ENCODE results near the gene INPP5K.

INPP5K gene

DNA sequence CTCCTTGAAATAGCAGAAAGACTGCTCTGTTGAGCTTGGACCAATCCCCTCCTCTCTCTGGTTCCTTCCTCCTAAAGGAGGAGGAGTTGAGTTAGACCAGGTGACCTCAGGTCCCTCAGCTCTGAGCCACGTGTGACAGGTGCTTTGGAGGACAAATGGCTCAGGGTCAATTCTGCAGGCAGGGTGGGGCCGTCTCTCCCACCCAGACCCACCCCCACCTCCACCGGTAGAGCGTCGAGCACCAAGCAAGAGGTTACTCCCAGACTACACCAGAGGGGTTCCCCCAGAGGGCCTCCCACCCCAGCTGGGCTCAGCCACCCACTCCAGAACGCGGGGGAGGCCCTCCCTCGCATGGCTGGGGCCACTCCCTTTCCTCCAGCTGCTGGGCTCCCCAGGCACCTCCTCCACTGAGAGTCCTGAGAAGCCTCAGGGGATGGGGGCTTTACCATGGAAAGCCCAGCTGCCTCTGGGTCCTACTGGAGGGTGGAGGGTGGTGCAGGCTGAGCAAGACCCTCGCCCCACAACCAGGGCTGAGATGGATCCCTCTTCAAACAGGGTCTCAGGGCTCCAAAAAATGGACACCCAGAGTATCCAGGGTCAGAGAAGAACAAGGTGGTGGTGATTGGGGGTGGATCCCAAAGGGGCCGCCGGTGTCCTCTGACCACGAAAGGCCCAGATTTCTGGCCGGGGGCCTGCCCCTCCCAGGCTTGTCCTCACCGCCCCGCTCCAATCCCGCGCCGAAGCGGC, 31.6 kb downstream of the INPP5K start:
- DNase-seq = peak; percentile 74

GRCh38 chr17:1484060-1484535, 32.3 kb downstream of the INPP5K start:
- DNase-seq = no peak

- DNase-seq = no peak
These were observed 33.7 kb downstream of the INPP5K start for GRCh38 chr17:1482680-1483079.

- no peak for DNase-seq
These were observed 34.7 kb downstream of the INPP5K start for GRCh38 chr17:1481736-1482135.

DNA sequence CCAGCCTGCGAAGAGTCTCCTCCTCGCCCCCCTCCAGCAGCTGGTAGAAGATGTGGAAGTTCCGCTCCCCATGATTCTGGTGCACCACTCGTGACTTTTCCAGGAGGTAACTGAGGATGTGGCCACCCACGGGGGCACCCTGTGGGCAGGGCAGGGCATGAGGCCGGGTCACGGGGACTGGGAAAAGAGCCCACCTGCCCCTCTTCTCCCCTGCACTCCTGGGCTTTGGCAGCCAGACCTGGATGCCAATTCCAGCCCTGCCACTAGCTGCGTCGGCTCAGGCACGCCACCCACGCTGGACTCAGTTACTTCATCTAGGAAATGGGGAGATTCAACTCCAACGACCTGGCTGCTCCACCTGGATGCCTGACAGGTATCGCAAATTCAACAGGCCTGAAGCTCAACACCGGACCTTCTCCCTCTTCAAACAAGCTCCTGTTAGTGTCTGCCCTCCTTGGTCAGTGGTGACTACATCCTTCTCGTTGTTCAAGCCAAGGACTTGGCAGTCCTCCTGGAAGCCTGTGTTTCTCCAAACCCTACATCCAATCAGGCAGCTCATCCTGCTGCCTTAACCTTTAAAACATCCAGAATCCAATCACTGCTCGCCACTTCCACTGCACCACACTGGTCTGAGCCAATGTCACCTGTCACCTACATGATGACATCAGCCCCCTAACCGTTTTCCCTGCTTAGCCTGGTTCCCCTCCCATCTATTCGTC, 35.5 kb downstream of the INPP5K start:
- no peak for DNase-seq

DNA sequence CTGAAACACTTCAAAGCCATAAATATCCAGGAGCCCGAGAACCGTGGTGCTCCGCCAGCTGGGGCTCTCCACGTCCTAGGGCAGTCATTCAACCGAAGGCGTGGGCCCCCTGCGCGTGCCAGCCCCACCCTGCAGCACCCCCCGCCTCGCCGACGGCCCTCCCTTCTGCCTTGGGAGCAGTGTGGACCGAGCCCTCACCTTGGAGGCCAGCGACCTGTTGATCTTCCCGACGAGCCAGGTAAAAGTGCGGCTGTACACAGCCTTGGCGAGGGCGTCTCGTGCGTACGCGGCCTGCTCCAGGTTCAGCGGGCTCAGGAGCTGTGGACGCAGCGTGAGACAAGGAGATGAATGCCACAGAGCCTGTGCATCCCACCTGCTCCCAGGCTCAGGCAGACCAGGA, 38.0 kb downstream of the INPP5K start:
- no peak for DNase-seq

DNA sequence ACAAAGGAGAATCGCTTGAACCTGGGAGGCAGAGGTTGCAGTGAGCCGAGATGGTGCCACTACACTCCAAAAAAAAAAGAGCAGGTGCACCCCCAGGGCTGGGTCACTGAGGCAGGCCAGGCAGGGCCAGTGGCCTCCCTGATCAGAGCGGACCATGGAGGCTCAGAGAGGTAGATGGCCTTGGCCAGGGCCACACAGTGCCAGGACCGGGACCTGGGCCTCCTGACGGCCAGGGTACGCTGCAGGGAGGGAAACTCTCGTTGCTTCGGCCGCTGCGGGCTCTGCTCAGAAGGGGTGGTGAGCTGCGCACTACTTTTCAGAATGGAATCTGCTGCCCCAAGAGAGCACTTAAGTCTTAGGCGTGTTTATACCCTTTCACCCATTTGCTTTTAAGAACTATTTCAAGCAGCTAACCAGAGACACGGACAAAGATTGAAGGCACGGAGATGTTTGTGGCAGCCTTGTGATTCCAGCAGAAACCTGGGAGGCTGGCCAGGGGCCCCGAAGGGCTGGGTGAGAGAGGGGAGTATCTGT, 41.0 kb downstream of the INPP5K start:
- no peak for DNase-seq

DNA sequence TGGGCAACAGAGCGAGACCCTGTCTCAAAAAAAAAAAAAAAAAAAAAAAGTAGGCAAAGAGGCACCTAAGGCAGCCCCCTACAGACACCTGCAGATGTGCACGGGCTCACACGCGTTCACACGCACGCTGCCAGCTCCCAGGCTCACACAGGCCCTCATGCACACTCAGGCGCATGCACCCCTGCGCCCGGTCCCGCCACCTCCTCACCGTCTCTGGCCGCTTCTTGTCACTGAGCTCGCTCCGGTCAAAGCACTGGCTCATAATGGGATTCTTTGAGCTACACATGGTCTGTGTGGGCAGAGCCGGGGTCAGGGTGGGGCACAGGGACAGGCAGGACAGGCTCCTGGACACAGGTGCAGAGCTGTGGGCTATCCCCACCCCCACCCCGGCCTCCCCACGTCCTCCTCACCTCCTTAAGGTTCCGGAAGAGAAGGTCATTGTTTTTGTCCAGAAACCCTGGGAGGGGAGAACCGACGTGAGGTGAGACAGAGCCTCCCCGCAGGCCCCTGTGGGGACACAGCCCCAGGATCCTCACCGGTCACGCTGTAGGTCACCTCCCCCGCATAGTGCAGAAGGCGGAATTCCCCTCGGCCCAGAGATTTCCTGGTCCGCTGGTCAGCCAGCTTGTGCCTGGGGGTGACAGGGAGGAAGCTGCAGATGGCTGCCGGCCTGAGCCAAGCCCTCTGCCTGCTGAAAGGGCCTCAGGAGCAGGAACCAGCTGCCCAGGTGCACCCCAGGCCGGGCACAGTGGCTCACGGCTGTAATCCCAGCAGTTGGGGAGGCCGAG, 41.8 kb downstream of the INPP5K start:
- DNase-seq = no peak

GRCh38 chr17:1473841-1474240, 42.6 kb downstream of the INPP5K start:
- DNase-seq = no peak

DNA sequence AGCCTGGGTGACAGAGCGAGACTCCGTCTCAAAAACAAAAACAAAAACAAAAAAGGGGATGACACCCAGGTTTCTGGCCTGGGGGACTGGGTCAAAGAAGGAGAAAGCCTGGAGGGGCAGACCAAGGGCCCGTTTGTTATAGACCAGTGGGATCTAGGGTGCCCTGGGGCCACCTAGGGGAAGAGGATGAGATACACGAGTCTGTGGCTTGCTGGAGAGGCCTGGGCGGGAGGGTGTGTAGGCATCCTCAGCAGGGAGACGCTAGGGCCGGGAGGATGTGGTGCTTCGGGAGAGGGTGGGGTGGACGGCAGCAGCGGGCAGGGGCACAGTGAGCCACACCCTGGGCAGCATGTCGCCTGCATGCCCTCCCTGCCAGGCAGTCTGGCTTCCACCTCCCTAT, 43.2 kb downstream of the INPP5K start:
- peak; percentile 67 for DNase-seq

DNA sequence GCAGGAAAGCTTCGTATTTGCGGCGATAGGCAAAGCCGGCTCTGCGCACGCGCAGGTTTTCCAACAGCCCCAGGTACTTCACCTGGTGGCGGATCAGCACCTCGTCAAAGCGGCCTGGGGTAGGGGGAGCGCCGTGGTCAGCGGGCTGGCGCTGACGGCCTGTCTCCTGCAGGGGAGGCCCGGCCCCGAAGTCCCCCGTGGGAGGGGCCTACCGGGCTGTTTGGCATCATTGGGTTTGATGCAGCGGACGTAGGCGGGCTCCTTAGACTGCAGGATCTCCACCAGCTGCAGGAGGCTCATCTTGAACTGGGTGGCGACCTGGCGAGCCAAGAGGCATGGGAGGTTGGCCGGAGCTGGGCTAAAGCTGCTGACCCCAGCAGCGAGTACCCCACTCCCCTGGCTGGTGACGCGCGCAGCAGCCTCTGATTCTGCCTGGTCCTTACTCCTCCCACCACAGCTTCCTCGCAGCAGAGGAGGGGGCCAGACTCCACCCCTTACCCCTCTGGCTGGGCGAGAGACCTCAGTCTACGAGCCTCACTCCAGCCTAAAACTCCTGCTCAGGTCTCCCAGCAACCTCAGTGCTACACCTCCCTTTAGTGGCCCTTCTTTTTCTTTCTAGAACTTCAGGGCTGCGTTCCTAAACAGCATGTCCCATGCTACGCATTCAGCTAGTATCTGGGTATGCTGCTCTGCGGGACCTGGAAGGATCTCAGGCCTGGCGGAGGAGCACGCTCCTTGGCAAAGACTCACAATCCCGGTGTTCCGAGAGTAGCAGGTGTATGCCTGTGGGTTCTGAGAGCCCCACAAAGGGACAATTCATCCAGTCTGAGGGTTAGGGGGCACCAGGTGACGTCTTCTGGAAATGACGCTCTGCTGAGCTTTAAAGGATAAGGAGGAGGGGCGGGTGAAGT, 44.2 kb downstream of the INPP5K start:
- DNase-seq = no peak

DNA sequence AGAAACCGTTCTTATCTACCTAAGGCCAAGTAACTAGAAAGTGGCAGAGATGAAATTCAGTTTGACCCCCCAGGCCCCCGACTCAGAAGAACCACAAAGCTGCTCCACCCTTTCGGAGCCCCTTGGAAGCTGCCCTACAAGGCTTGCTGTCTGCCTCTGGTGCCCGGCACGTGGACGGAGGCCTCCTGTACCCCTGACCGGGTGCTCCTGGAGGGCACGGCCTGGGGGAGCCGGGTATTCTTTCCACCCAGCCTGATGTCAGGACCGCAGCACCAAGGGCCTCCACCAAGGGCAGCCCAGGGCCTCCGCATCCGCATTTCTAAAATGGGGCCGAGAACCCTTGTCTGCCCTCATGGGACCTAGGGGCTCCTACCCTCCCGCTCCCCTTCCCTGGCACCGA, 44.9 kb downstream of the INPP5K start:
- no peak for DNase-seq

- DNase-seq = no peak
These were observed 45.5 kb downstream of the INPP5K start for GRCh38 chr17:1470755-1471462.

- peak; percentile 49 for DNase-seq
These were observed 46.2 kb downstream of the INPP5K start for GRCh38 chr17:1470071-1470754.

GRCh38 chr17:1469231-1469852, 47.1 kb downstream of the INPP5K start:
- DNase-seq = no peak

- peak; percentile 25 for DNase-seq
These were observed 48.4 kb downstream of the INPP5K start for GRCh38 chr17:1467898-1468492.

DNA sequence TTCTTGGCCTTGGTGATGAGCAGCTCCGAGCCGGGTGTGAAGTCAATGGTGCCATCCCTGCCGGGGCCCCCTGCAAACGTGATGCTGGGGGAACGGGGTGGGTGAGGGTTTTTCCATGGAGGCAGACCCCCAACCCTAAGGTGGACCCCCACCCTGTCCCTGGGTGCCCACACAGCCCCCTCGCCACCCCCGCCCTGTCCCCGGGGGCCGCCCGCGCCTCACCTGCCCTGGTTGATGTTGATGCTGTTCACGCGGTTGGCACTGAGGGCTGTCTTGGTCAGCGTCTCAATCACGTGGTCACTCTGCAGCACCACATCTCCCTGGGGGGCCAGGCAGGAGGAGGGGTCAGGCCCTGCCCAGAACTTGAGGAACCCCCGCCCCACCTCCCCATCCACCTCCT, 49.2 kb downstream of the INPP5K start:
- DNase-seq = no peak

DNA sequence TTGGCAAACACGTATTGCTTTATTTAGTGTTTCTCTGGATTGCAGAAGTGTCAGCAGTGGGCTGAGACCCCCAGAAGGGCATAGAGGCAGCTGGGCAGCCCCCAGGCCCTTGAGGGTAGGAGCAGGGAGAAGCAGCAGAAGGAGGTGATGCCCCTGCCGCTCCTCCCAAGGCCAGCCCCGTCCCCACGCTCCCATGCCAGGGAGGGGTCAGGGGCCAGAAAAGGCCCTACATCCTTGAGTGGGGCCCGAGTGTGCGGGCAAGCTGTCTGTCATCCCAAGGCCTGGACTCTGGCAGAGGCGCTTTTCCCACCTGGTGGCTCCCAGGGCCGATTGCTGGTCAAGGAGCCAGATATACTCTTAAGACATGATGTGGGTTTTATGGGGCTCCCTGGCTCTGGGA, 52.2 kb downstream of the INPP5K start:
- no peak for DNase-seq

DNA sequence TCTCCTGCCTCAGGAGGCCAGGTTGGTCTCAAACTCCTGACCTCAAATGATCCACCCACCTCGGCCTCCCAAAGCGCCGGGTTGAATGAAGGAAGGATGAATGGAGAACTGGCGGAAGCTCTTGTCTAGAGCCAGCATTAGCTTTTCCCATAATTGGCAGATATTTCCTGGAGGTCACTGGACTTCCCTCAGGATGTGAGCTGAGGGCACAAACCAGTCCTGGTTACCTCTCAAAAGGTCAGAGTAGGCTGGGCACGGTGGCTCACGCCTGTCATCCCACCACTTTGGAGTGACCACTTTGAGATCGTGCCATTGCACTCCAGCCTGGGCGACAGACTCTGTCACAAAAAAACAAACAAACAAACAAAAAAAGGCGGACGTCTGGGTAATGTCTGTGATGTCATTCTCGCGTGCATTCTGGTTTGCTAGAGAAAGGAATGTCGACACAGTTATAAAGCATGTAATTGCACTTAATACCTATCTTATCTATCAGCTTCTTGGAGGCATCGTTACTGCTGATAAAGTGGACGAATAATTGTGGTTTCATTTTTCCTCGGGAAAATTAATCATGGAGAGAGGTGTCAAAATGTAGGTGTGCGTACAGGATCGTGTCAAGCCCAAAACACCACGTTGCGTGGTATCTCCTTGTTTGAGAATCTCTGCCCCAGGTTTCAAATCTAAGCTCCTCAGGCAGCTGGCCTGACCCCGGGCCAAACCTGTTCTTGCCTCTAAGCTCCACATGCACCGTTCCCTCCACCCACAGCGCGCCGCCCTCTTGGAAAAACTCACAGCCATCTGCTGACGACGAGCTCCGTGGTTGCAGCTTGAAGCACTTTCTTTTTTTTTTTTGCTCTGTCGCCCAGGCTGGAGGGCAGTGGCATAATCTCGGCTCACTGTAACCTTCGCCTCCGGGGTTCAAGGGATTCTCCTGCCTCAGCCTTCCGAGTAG, 54.0 kb downstream of the INPP5K start:
- no peak for DNase-seq
